NCI-H1436 treated with DMSO at 0.1 percent for 48 hours (cell line): ENCODE data around the gene CTBP1.
"Not testable (repeated sequence)": the region's sequence is repeated elsewhere in the genome, so short reads cannot be mapped to it uniquely, and the experiment has no call there.

ENCODE experiments used
- DNase-seq: peaks from one replicate; lab custom pipeline; 2025; lab: John Stamatoyannopoulos, UW

The CTBP1 gene

DNA sequence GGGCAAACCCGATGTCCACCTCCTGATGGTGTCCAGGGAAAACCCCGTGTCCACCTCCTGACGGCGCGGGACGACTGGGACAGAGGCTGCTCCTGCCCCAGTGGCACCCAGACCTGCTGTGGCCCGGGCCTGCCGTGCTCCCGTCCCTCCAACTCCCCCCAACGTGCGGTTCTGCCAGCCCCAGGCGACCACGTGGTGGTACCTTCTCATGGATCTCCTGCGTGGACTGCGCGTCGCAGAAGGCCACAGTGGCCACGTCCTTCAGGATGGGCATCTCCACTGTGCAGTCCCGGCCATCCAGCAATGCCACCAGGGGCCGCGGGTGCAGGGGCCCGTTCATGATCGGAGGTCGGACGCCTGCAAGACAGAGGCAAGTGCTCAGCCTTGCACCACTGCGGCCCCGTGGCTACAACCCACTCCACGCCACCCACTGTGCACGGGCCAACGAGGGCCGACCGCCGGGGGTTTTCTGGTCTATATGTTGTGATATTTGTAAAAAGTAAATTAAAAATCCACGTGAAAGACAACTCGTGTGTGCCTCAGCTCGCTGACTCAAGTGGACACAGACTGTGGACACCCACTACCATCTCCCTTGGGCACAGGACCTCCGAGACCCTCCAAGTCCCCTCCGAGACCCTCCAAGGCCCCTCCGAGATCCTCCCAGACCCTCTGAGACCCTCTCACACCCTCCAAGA is 10.8 kb downstream of the CTBP1 start:
- no peak for DNase-seq

- not testable (repeated sequence) for DNase-seq
Observed at GRCh38 chr4:1237261-1237660, 11.7 kb downstream of the CTBP1 start.

- not testable (repeated sequence) for DNase-seq
Observed at GRCh38 chr4:1236836-1237235, 12.1 kb downstream of the CTBP1 start.

- no peak for DNase-seq
Observed at GRCh38 chr4:1236103-1236641, 12.8 kb downstream of the CTBP1 start.

DNA sequence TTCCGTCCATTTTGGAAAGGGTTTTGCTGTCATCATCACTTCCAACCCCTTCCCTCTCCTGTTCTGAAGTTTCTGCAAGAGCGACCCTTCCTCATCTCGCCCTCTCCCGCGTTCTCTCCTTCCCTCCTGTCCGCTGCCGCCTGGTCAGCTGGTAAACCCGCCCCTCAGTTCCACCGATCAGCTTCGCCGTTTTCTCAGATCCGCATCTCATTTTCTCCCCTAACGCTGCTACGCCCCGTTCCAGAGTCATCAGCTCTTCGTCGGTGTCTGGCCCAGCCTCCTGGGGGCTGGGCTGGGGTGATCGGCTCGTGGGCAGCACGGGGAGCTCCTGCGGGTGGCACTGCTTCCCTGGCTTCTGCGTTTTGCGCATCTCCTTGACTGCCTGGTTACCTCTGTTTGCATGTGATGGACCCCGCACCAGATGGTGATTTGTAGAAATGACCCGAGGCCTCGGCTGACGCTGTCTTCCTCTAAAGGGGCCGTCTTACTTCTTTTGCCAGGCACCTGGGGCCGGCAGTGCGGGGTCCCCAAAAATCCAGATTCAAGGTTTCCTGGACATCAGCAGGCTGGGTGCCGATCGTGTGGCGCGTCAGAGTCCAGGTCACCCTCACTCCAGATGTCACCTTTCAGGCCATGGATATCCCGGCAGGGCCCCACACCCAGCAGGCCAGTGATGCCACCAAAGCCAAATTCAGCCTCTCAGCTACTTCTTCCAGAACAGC is 13.4 kb downstream of the CTBP1 start:
- DNase-seq, result no peak

DNA sequence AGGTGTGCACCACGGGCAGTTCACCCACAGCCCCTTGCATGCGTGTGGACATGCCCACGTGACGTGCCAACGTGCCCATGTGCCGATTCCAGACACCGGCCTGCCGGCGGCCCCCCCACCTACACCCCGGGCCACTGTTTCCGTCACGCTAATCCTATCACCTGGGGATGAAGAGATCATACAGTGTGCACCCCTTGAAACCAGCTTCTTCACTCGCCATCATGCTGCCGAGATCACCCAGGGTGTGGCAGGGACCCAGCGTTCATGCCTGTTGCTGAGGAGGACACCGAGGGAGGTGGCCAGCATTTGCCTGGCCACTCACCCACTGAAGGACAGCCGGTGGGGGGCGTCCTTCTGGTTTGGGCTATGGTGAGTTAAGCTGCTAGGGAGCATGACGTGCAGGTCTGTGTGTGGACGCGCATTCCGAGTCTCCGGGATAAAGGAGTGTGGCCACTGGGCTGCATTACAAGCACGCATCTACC is 14.1 kb downstream of the CTBP1 start:
- DNase-seq, result no peak

GRCh38 chr4:1234309-1234695 is 14.6 kb downstream of the CTBP1 start:
- DNase-seq, result no peak

DNA sequence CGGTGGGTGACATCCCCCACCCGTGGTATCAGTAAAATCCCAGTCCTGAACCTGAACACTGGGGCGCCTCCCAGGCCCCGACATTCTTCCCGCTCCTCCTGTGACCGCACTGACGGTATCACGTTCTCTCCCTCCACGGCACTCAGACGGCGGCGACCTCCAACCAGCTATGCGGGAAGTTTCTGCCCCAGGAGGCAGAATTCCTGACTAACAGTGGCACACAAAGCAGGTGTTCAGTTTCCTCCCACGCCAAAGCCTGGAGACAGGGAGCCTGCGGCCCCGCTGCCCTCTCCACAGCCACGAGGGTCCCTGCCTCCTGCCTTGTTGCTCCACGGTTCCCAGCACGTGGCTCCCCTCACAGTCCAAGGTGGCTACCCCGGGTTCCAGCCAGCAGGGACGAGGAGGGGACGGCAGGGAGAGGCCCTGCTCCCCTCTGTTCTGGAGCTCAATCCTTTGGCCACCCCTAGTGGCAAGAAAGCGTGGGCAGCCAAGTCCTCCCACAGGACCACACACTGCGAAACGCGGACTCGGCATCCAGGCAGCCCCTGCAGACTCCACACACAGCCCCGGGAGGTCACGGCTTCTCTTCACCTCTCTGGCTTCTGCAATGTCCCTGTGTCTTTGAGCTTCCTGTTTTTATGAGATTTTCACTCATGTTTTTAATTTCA is 15.2 kb downstream of the CTBP1 start:
- no peak for DNase-seq

DNA sequence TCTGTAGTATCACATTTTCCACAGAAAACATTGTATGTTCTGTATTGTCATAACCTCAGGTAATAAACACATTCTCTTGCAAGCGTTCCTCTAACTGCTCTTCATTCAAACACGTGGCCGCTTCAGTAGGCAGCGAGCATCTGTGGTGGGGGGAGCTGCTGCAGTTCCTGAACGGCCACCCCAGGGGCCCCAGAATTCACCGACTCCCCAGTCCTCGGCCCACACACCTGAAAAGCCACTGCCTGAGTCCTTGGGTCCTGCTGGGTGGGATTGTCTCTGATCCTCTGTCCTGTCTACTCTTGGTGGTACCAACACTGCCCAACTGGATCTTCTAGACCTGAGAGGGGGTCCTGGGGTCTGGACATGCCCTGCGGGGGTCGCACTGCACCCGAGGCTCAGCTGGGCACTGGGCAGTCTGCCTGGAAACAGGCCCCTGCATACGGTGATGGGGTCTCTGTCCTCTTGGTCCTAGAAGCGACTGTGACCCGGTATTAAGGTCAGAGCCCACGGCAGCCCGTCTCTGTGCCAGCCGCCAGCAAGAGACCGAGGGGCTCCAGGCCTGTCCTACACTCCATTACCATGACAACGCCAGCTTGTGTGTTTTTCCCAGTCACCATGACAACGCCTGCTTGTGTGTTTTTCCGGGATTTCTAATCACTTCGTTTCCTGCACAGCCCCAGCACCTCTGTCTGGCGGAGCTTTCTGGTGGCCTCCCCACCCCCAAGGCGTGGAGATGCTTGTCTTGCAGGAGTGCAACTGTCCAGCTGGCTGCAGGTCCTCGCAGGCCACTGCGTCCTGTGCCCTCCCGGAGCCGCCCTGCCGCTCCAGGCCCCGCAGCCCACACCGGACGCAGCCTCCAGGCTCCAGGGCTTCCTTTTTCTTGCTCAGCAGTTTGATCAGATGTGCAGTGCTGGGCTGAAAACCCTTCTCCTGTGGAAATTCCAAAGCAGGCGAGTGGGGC is 16.0 kb downstream of the CTBP1 start:
- DNase-seq, result no peak

DNA sequence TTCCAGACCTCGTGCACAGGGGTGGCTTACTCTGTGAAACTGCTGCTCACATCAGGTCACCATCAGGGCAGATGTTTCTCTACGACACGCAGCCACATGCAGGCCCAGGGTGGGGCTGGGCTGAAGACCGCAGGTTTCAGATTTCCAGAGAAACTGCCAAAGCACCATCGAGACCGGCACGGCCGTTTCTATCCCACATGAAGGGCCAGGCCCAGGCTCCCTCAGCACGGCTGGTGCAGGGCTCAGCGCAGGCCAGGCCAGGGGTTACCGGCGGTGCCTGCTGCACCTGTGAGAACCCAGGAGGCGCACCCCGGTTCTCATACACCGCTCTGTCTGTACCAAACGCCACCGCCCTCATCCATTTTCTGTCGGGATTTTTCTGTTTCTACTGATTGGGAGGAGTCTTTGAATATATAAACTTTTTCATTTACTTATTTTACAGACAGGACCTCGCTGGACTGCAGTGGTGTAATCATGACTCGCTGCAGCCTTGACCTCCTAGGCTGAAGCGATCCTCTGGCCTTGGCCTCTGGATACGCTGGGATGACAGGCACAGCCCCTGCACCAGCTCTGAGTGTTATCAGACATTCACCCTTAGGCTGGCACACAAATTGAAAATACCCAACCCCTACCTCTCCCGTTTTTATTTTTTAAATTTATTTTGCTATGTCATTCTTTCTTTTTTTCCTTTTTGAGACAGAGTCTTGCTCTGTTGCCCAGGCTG is 17.1 kb downstream of the CTBP1 start:
- no peak for DNase-seq

GRCh38 chr4:1230971-1231636 is 17.8 kb downstream of the CTBP1 start:
- DNase-seq, result no peak

GRCh38 chr4:1230316-1230715 is 18.6 kb downstream of the CTBP1 start:
- DNase-seq, result no peak

DNA sequence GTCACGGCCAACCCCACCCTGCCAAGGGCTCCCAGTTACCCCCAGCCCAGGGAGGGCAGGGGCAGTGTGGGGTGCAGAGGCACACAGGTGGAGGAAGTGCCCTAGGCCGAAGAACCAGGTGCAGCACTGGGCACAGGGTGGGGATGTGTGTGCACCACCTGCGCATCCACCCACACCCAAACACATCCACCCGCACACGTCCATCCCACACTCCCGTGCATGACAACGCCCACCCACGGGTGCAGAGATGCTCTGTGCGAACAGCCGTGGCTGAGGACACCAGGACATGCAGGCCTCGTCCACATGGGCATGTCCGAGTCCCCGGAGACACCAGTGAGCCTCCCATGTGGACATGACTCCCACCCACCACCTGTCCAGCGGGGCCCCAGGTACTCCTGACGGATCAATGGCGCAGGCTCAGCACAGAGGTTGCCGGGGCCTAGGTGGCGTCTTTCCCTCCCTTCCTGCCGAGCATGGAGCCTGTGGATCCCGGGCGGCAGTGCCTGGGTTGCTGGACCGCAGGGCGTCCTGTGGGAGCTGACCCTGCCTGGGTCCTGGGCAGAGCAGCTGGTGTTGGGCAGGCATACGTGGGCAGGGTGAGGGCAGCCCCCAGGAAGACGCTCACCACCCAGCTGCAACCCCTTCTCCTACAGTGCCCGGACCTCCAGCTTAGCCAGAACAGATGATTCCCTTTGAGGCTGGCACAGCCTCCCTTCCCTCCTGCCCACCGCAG is 19.6 kb downstream of the CTBP1 start:
- no peak for DNase-seq

- no peak for DNase-seq
Observed at GRCh38 chr4:1227816-1228215, 21.1 kb downstream of the CTBP1 start.

GRCh38 chr4:1226598-1226997 is 22.3 kb downstream of the CTBP1 start:
- no peak for DNase-seq

DNA sequence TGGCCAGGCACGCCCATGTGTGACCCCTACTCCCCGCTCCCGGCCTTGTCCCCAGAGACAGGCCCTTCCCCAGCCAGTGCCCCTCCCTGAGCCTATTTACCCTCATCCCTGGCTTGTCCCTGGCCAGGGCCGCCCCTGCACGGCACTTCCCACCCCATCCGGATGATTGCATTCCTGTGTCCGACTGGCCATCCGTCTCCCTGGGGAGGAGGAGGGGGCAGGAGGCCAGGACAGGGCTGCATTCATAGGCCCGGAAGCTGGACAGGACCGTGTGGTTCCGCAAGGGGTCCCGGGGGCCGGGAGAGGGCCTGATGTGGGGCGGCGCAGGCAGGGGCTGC is 22.8 kb downstream of the CTBP1 start:
- no peak for DNase-seq

DNA sequence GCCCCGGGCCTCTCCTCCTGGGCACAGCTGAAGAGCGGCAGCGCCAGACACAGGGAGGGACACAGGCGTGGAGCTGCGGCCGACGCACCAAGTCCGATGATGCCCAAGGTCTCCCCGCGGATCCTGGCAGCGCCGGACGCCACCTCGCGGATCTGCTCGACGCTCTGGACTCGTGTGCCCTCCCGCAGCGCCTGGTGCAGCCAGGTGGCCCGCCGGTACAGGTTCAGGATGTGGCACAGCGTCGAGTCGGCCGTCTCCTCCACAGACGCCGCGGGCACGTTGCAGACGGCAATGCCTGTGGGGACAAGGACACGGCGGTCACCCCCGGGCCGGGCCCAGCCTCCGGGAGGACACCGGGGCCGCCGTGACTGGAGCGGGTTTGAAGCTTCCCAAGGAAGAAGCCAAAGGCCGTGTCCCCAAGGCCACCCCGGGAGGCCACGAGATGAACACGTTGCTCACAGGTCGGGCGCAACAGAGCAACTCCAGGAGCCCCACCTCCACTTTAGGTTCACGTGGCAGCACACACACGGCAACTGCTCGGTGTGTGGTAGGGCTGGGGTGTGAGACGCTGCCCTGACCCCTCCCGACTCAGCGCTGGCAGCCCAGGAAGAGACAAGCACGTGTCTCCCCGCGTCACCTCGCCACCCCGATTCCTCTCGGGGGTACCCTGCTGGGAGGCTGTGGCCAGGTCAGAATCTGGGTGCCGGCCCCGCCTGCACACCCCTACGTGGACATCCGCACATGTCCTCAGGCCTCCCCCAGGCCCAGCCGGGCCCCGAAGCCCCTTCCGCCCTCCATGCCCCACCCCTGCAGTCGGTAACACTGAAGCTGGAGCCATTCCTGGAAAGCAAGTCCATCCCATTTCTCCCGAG is 23.4 kb downstream of the CTBP1 start:
- DNase-seq, result no peak

DNA sequence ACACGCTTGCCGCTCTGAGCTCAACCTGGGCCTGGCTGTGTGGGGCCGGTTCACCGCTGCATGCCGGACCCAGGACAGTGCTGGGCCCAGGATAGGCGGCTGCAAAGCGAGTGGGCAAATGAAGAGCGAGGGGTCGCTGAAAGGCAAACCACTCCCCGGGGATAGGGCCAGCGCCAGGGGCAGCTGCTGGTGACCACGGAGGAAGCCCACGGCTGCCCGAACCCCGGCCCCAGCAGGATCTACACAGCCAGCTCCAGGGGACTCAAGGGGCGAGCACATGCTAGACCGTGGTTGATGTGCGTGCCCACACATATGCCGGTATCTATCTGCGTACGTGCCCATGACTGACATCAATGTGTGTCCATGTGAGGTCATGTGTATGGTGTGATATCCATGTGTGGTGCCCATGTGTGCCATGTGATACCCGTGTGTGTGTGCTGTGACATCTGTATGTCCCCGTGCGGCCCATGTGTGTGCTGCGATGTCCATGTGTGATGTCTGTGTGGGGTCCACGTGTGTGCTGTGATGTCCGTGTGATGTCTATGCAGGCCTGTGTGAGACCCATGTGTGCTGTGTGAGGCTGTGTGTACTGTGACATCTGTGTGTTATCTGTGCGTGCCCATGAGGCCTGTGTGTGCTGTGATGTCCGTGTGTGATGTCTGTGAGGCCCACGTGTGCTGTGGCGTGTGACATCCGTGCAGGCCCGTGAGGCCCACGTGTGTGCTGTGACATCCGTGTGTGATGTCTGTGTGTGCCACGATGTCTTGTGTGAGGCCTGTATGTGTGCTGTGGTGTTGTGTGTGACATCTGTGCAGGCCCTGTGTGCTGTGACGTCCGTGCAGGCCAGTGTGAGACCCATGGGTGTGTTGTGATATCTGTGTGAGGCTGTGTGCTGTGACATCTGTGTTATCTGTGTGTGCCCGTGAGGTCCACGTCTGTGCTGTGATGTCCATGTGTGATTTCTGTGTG is 24.8 kb downstream of the CTBP1 start:
- no peak for DNase-seq
